GM19395 (cell line): ENCODE data around the gene C13orf42.
A peak's percentile ranks its signal among the peaks of the same experiment; 100 is the strongest.

ENCODE experiments used
- ATAC-seq: cut with Tn5 transposase; IDR thresholded peaks from one replicate; pipeline ENCODE4 v1.9.1; 2021; ENCODE audit warnings: mild to moderate bottlenecking, moderate library complexity; ENCODE audit not compliant: unreplicated experiment

Gene C13orf42

DNA sequence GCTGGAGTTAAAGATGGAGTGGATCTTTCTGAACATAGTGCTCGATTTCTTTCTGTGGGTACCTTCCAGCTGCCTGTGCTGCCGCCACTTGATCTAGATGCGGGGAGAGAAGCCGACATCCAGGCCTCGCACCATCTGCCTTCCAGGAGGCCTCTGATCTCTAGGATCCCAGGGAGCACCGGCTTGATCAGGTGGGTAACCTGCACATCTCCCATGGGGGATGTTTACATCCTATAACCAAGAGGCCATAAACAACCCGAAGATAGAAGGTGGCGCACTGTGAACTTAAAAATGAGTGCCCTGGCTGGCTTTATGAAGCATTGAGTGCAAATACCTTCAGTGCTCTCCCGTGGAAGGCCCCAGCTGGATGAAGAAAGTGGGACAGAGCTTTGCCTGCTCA is at the start of gene C13orf42:
TSS of gene C13orf42 (minus strand) at position 101 of the 400 bp plus-strand sequence. CDS start at position 36, 65 bp downstream.
- no peak for ATAC-seq

DNA sequence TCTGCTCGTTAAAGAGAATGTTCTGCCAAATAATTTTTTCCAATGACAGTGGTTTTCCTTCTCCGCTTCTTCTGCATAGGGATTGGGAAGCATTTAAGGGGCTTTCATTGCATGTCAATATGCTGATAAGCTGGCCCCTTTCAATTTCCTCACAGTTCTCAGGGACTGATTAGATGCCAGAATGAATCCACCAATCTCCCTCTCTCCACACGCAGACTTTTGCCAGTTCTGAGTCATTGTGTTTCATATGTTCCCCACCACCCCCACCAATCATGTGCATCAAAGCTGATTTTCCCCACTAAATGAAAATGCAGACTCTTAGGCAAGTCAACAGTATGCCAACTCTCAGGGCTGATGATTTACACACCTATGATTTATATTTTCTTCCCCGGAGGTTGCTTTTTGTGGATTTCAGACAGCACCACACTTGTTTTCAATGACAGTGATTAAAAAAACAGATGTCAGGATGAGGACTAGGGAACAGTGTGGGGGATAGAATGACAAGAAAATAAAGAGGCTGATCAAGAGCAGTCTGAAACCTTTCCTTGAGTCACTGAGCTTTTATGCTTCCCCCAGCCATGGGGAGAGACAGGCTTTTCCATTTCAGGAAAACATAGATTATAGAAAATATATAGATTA is 47.9 kb upstream of the C13orf42 start:
- ATAC-seq: no peak

DNA sequence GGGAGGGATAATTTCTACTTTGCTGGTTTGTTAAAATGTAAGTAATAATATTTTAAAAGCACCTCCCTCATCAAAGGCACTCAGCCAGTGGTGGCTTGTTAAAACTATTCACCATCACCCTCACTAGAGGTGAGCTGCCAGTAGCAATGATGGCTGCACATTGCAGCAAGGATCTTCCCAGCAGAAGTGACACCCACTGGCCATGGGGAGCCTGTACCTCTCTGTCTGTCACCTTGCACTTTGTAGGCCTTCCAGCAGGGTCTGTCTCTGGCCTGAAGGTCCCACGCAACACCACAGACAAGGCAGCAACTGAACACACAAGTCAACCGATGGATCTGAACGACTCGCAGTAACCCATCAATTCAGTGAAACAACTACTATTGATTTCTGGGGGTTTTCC is 47.3 kb upstream of the C13orf42 start:
- ATAC-seq: no peak

DNA sequence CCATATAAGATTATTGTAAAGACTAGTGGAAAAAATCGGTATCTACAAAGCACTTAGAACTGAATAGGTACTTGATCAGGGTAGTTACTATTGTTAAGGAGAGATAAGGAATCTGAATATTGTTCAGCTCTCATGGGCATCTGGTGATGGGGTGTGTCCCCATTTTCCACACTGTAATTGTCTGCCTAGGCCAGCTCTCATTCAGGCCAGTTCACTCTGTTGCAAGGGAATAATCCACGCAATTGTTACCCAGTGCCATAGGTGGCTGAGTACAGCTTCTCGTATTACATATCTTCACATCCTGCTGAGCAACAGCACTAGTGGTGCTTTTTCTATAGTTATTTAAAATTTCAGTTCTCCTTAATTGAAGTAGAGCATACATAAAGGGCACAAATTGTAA is 45.6 kb upstream of the C13orf42 start:
- no peak for ATAC-seq

DNA sequence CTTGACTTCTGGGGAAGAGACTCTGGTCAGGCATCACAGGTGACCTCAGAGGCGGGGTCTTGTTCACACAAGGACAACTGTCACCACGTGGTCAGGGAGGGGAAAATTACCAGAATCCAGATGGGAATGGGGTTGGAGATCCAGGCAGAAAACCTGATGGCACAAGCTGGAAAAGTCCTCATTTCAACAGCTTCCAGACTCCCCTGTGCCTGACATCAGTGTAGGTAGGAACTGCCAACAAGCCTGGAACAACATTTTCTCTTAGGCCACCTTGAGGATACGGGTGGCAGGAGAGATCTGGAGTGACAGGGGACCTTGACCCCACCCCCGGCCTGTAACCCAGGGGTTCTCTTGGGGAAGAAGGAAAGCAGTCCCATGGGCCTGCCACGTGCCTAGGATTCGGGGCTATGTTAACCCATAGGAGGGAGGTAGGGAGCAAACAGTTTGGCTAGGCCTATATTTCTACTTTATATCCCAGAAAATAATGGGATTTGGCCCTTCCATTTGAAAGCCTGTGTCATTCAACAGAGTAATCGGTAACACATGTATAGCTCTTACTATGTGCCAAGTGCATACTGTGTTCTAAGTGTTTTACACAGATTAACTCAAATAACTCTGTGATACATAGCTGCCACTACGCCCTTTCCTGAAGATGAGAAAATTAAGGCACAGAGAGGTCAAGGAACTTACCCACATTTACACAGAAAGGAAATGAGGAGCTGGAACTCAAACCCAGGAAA is 44.9 kb upstream of the C13orf42 start:
- no peak for ATAC-seq

DNA sequence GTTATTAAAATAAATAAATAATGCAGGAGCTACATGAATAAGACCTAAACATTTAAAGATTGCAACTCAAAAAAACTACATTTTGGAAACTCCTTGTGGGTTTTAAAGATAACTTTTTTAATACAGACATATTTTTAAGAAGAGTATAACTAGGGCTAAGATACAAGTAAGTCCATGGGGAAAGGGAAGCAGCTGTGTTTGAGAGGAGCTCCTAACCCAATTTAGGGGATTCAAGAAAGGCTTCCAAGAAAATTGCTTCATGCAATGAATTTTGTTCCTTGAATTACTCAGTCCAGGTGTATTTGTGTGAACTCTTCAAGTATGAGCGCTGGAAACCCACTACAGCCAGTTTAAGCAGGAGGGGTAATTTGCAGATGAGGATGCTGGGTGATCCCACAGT is 44.1 kb upstream of the C13orf42 start:
- no peak for ATAC-seq

DNA sequence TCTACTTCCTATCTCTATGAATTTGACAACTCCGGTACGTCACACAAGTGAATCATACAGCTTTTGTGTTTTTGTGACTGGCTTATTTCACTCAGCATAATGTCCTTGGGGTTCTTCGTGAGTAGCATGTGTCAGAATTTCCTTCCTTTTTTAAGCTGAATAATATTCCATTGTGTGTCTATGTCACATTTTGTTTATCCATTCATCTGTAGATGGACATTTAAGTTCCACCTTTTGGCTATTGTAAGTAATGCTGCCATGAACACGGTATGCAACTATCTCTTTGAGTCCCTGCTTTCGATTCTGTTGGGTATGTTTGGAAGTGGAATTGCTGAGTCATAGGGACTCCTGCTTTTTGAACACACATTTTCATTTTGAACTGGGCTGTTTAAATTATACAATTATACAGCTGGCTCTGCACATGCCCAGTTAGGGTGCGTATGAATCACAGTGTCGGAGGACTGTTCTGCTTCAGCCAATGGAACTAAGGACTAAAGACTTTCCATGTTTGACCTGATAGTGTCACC is 43.0 kb upstream of the C13orf42 start:
- no peak for ATAC-seq

DNA sequence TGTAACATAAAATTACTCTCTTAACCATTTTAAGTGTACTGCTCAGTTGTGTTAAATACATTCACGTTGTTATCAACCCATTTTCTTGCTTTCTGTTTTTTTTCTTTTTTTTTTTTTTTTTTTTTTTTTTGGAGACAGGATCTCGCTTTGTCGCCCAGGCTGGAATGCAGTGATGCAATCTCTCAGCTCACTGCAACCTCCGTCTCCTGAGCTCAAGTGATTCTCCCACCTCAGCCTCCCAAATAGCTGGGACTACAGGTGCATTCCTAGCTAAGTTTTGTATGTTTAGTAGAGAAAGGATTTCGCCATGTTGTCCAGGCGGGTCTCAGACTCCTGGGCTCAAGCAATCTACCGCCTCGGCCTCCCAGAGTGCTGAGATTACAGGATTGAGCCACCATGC is 42.5 kb upstream of the C13orf42 start:
- ATAC-seq: no peak

DNA sequence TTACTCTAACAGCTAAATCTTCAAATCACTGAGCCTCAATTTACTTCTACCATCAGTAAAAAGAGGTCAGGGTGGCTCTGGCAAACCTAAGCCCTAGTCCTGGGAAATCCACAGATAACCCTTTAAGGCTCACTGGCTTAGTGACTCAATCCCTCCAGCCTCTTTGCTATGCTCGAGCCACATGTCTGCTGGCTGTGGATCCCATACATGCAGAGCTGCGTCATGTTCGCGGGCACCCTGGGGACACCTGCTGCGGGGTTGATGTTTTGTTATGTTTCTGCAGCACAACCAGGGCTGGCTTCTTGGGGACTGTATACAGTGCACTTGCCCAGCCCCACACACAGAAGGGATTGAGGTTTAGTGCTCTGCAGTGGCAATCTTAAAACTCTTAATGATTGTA is 41.6 kb upstream of the C13orf42 start:
- no peak for ATAC-seq

DNA sequence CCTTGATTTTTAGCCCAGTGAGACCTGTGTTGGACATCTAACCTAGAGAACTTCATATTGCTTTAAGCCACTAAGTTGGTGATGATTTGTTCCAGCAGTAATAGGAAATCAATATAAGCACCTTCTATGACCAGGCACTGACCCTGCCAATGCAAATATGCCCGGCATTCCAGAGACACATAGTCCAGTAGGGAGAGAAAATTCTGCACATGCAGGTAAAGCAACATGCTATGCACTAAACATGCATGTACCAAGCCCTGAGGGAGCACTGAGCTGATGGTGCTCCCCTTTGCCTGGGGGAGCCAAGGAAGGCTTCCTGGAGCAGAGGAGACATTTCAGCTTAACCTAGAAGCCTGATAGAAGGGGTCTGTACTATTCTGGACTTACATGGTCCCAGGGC is 40.4 kb upstream of the C13orf42 start:
- ATAC-seq: no peak

DNA sequence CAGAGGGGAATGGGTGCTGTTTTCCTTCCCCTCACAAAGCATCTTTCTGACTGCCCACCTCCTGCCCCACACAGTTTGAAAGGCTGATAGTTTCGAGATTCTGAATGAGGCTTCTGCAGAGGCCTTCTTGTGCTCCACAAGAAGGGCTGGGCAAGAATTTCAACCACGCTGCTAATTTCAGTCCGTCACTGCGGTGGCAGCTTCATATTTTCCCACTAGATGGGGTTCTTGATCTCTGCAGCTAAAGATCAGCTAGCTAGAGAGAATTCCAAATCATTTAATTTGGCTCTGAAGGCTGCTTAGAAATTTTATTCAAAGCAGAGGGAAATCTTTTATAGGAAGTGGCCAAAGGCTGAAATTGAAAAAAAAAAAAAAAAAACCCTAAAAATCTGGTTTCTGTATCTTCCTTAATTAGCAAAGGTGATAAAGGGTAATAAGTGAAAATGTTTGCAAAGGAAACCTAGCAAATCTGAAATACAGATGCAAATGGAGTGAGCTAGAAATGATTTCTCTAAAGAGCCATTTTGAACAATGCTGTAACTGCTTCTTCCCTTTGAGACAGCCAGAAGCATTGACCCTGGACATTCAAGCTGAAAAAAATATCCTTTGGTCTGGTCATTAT is 38.0 kb upstream of the C13orf42 start:
- ATAC-seq: no peak

DNA sequence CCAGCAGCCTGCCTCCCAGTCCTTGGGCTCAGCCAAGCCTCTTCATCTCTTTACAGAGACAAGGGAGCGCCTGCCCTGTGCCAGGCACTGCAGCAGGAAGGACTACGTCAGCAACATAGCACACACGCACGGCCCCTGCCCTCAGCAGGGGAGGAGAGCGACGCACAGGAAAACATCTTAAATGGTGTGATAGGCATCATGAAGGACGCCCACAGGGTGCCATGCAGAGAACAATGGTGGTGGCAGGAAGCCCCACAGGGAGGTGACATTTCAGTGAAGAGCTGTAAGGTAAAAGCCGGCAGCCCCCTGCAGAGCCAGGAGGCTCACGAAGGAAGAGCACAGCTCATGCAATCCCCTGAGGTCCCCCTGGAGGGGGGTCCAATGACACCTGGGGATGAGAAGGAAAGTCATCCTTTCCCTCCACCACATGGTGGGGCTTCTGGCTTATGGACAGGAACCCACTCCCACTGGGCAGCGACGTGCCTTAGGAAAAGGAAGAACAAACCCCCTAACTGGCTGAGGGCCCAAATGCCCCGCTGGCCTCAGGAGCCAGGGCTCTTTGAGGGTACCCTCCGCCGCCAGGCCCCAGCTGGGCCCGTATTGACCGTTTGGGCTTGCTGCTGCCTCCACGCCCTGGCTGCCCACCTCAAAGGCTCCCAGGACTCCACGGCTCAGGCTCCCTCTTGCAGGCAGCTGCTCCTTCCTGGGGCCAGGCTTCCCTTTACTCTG is 37.3 kb upstream of the C13orf42 start:
- ATAC-seq: no peak

DNA sequence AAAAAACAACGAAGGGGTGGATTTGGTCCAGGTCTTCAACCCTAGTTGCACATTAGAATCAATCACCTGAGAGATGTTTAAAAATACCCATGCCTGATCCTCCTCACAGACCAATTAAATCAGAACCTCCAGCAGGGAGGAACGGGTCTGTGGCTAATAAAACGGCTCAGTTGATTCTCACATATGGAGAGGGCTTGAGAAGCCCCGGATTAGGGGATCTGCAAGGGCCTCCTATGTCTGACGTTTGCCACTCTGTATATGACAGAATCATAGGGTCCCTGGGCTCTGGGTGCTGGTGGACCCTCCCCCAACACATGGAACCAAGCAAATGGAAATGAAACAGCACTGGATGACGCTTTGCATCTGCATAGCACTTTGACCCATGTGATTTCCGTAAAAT is 36.7 kb upstream of the C13orf42 start:
- no peak for ATAC-seq

DNA sequence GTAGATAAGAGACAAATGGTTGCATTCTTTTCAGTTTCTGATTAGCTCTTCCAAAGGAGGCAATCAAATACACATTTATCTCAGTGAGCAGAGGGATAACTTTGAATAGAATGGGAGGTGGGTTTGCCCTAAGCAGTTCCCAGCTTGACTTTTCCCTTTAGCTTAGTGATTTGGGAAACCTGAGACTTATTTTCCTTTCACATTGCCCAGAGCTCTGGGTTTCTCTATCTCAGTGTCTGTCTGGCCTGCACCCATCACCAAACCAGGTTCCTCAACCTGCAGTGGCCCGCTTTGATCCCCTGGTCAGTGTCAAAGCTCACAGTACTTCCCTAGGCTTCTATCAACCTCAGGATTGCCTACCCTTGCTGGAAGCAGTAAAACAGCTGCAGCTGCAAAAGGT is 35.6 kb upstream of the C13orf42 start:
- ATAC-seq: no peak

DNA sequence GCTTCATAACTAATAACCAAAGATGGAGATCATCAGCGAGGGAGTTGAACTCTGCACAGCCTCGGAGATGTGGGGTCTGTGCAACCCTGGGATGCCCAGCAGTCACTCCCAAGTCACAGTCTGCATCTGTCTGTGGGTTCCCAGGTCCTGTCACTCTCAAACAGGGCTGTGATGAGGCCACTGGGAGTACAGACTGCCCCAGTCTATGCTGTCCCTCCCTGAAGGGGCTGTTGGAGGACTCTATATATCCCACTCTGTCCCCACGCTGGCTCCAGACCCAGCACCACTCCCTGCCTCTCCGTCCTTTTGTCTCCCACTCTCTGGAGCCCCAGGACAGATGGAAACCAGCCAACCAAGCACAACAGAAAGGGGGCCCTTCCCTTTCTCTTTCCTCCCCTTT is 26.2 kb upstream of the C13orf42 start:
- no peak for ATAC-seq

DNA sequence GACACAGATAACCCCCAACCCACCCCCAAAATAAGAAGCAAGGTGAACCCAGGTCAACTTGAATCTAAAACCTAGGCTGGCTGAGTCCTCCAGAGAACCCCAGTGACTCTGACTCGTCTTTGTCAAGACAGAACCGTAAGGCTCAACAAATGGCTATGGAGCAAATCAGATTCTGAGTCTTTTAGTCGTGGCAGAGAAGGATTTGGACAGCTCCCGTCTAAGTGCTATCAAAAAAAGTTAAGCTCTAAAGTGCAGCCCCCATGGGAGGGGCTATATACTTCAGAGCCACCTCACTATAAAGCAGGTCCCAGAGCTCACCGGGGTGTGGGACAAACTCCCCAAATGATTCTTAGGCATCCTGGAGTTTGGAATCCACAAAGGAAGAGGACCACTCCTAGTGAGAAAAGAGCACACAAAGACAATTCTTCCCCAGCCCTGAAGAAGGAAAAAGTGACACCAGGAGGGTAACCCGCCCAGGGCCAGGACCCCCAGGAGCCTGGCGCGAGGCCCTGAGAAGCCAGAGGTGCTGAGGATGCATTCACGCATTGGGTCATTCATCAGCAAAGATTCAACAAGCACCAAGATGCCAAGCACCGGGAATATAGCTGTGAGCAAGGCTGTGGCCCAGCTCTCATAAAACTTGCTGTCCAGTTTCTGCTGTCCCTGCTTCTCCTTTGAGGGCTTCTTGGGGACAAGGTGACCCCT is 25.4 kb upstream of the C13orf42 start:
- ATAC-seq: no peak

DNA sequence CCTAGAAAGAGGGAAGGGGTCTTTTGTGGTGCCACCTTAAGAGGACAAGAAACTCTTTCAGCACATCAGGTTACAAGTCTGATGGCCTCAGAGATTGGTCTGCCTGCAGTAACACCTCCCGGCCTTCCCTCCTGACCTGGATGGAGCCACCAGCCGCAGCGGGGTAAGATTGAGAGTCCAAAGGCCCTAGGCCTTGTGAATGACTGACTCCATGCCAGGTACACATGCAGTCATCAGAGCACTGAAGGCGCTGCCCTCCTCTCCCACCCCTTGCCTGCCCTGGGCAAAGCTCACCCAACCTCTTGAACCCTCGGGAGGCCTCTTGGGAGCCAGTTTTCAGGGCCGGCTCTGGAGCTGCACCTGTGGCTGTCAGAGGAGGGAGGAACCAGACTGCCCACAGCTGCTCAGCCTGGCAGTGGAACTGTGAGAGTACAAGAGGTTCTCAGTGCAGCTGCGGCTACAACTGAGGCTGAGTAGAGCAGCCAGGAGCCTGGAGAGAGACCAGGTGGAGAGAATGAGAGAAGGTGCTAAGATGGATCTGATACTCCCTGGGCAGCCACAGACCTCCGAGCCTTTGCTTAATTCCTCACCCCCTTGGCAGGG is 23.8 kb upstream of the C13orf42 start:
- ATAC-seq: no peak

DNA sequence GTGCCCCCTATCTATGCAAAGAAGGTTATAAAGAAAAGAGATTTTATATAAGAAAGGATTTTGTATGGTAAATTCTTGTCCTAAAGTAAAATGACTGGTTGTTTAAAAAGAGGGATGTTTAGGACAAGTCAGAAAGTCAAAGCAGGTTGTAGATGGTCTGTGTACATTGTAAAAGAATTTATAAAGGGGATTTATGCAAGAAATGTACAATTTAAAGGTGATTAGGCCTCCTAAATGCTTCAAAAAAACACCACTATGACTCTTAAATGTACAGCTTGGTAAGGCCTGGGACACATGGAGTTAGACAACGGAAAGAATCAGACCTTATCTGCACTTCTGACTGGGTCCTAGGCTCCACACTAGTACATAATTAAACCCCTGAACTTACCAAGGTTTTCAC is 19.3 kb upstream of the C13orf42 start:
- no peak for ATAC-seq

DNA sequence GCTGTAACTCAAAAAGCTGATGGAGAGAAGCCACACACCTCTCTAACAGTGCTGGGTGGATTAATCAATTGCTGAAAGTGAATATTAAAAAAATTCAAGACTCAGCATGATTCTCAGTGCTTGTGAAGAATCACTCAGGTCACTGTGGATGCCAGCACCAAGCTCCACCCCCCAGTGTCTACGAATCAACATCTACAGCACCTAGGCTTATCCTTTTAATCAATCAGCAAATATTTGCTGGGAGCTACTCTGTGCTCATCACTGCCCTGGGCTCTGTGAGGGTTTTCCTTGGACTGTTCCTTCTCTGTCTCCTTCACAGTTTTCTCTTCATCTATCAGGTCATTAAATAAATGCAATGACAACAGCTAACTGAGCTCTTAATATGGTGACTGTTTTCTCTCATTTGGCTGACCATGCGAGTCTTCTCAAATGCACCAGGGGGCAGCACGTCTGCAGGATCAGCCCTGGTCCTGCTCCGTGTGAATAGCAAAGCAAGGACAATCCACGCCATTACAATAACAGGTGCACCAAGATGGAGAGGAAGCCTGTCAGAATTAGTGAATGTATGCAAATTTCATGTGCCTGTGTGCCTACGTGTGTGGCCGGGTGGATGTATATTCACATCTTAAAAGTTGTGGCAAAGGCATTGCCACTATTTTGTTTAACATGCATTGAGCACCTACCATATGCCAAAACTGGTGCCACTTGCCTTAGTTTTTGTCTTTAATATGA is 14.6 kb upstream of the C13orf42 start:
- ATAC-seq: peak; percentile 91
